Measurements from ENCODE around the gene NCKAP5.

NCKAP5 gene

GRCh38 chr2:133171393-133172004 lies 396.8 kb downstream of the NCKAP5 start:
- Histone ChIP-seq H4K8ac (ENCODE audit: low read length) (no peak overlapping the region), H2BK15ac (ENCODE audit: low read depth, poor library complexity, severe bottlenecking) (no peak overlapping the region), H2BK120ac (ENCODE audit: low read depth, low read length) (no peak overlapping the region), H3K4me1 (ENCODE audit: control insufficient read depth, insufficient read depth, low read depth, low read length) (no peaks in the 10 kb centered on the region), H3K27me3 (ENCODE audit: control insufficient read depth in 1 of 2, insufficient read depth in 1 of 2, low read length in 2 of 2) (no peaks in the 10 kb centered on the region), H2AFZ (ENCODE audit: low read depth, low read length) (no peak overlapping the region), H3K14ac (ENCODE audit: low read length in 2 of 2) (no peak overlapping the region), H3K18ac (ENCODE audit: low read depth in 1 of 2, low read length in 2 of 2) (no peak overlapping the region), H3K9ac (ENCODE audit: low read length) (no peak overlapping the region), H3K27ac (ENCODE audit: low read length, poor library complexity, severe bottlenecking) (no peak overlapping the region), H3K4me2 (ENCODE audit: low read length, poor library complexity, severe bottlenecking) (no peak overlapping the region), H3K36me3 (ENCODE audit: control insufficient read depth in 1 of 2, insufficient read depth in 2 of 2, low read depth in 1 of 2, low read length in 2 of 2) (no peaks in the 10 kb centered on the region), H2BK5ac (ENCODE audit: low read depth, low read length, poor library complexity, severe bottlenecking) (no peak overlapping the region), H3K79me1 (replicated peaks; ENCODE audit: low read length, poor library complexity, severe bottlenecking) (peaks cover 7% of the 10 kb centered on the region), H3K4me3 (ENCODE audit: insufficient read depth in 1 of 2, low read depth in 1 of 2, low read length in 2 of 2) (no peak overlapping the region), H2AK5ac (ENCODE audit: low read length, severe bottlenecking) (no peak overlapping the region), H3K9me3 (ENCODE audit: control insufficient read depth, low read length) (no peaks in the 10 kb centered on the region), H2BK12ac (ENCODE audit: low read length in 2 of 2) (no peak overlapping the region), H4K91ac (ENCODE audit: low read length) (no peak overlapping the region), H3K4ac (ENCODE audit: low read depth in 1 of 2, low read length in 2 of 2) (no peak overlapping the region), H3K23ac (ENCODE audit: low read length in 2 of 2) (no peak overlapping the region)
- WGBS: 28% methylated on average over 3 of the region's 3 CpGs
- DNase-seq: peak; percentile 65

- Histone ChIP-seq H3K9me3 (ENCODE audit: control insufficient read depth, low read length) (no peaks in the 10 kb centered on the region), H3K4ac (ENCODE audit: low read depth in 1 of 2, low read length in 2 of 2) (no peak overlapping the region), H2BK12ac (ENCODE audit: low read length in 2 of 2) (no peak overlapping the region), H3K9ac (ENCODE audit: low read length) (no peak overlapping the region), H4K91ac (ENCODE audit: low read length) (no peak overlapping the region), H3K36me3 (ENCODE audit: control insufficient read depth in 1 of 2, insufficient read depth in 2 of 2, low read depth in 1 of 2, low read length in 2 of 2) (no peaks in the 10 kb centered on the region), H2AK5ac (ENCODE audit: low read length, severe bottlenecking) (no peak overlapping the region), H2BK5ac (ENCODE audit: low read depth, low read length, poor library complexity, severe bottlenecking) (no peak overlapping the region), H3K79me1 (replicated peaks; ENCODE audit: low read length, poor library complexity, severe bottlenecking) (peaks cover 7% of the 10 kb centered on the region), H3K18ac (ENCODE audit: low read depth in 1 of 2, low read length in 2 of 2) (no peak overlapping the region), H4K8ac (ENCODE audit: low read length) (no peak overlapping the region), H3K4me1 (ENCODE audit: control insufficient read depth, insufficient read depth, low read depth, low read length) (no peaks in the 10 kb centered on the region), H3K4me2 (ENCODE audit: low read length, poor library complexity, severe bottlenecking) (no peak overlapping the region), H3K27me3 (ENCODE audit: control insufficient read depth in 1 of 2, insufficient read depth in 1 of 2, low read length in 2 of 2) (no peaks in the 10 kb centered on the region), H2BK15ac (ENCODE audit: low read depth, poor library complexity, severe bottlenecking) (no peak overlapping the region), H2AFZ (ENCODE audit: low read depth, low read length) (no peak overlapping the region), H3K23ac (ENCODE audit: low read length in 2 of 2) (no peak overlapping the region), H3K27ac (ENCODE audit: low read length, poor library complexity, severe bottlenecking) (no peak overlapping the region), H2BK120ac (ENCODE audit: low read depth, low read length) (no peak overlapping the region), H3K4me3 (ENCODE audit: insufficient read depth in 1 of 2, low read depth in 1 of 2, low read length in 2 of 2) (no peak overlapping the region), H3K14ac (ENCODE audit: low read length in 2 of 2) (no peak overlapping the region)
- DNase-seq: no peak
- WGBS: 78% methylated on average over 10 of the region's 10 CpGs
These were observed 398.9 kb downstream of the NCKAP5 start for GRCh38 chr2:133169274-133169912.

- Histone ChIP-seq H4K8ac (ENCODE audit: low read length) (no peak overlapping the region), H3K4ac (ENCODE audit: low read depth in 1 of 2, low read length in 2 of 2) (no peak overlapping the region), H2AK5ac (ENCODE audit: low read length, severe bottlenecking) (no peak overlapping the region), H3K27ac (ENCODE audit: low read length, poor library complexity, severe bottlenecking) (no peak overlapping the region), H3K79me1 (replicated peaks; ENCODE audit: low read length, poor library complexity, severe bottlenecking) (peaks cover 7% of the 10 kb centered on the region), H3K4me3 (ENCODE audit: insufficient read depth in 1 of 2, low read depth in 1 of 2, low read length in 2 of 2) (no peak overlapping the region), H3K4me1 (ENCODE audit: control insufficient read depth, insufficient read depth, low read depth, low read length) (no peaks in the 10 kb centered on the region), H3K36me3 (ENCODE audit: control insufficient read depth in 1 of 2, insufficient read depth in 2 of 2, low read depth in 1 of 2, low read length in 2 of 2) (no peaks in the 10 kb centered on the region), H2AFZ (ENCODE audit: low read depth, low read length) (no peak overlapping the region), H4K91ac (ENCODE audit: low read length) (no peak overlapping the region), H2BK12ac (ENCODE audit: low read length in 2 of 2) (no peak overlapping the region), H3K18ac (ENCODE audit: low read depth in 1 of 2, low read length in 2 of 2) (no peak overlapping the region), H3K9me3 (ENCODE audit: control insufficient read depth, low read length) (no peaks in the 10 kb centered on the region), H2BK5ac (ENCODE audit: low read depth, low read length, poor library complexity, severe bottlenecking) (no peak overlapping the region), H3K14ac (ENCODE audit: low read length in 2 of 2) (no peak overlapping the region), H3K4me2 (ENCODE audit: low read length, poor library complexity, severe bottlenecking) (no peak overlapping the region), H2BK15ac (ENCODE audit: low read depth, poor library complexity, severe bottlenecking) (no peak overlapping the region), H3K27me3 (ENCODE audit: control insufficient read depth in 1 of 2, insufficient read depth in 1 of 2, low read length in 2 of 2) (no peaks in the 10 kb centered on the region), H3K23ac (ENCODE audit: low read length in 2 of 2) (no peak overlapping the region), H3K9ac (ENCODE audit: low read length) (no peak overlapping the region), H2BK120ac (ENCODE audit: low read depth, low read length) (no peak overlapping the region)
- WGBS: 95% methylated on average over 3 of the region's 3 CpGs
- no peak for DNase-seq
These were observed 400.3 kb downstream of the NCKAP5 start for GRCh38 chr2:133167990-133168389.

GRCh38 chr2:133167223-133167622 lies 401.0 kb downstream of the NCKAP5 start:
- Histone ChIP-seq H3K36me3 (ENCODE audit: control insufficient read depth in 1 of 2, insufficient read depth in 2 of 2, low read depth in 1 of 2, low read length in 2 of 2) (no peaks in the 10 kb centered on the region), H3K4me2 (ENCODE audit: low read length, poor library complexity, severe bottlenecking) (no peak overlapping the region), H3K14ac (ENCODE audit: low read length in 2 of 2) (no peak overlapping the region), H3K4me1 (ENCODE audit: control insufficient read depth, insufficient read depth, low read depth, low read length) (no peaks in the 10 kb centered on the region), H3K4me3 (ENCODE audit: insufficient read depth in 1 of 2, low read depth in 1 of 2, low read length in 2 of 2) (no peak overlapping the region), H3K18ac (ENCODE audit: low read depth in 1 of 2, low read length in 2 of 2) (no peak overlapping the region), H3K27me3 (ENCODE audit: control insufficient read depth in 1 of 2, insufficient read depth in 1 of 2, low read length in 2 of 2) (no peaks in the 10 kb centered on the region), H3K4ac (ENCODE audit: low read depth in 1 of 2, low read length in 2 of 2) (no peak overlapping the region), H2BK120ac (ENCODE audit: low read depth, low read length) (no peak overlapping the region), H2AK5ac (ENCODE audit: low read length, severe bottlenecking) (no peak overlapping the region), H2BK5ac (ENCODE audit: low read depth, low read length, poor library complexity, severe bottlenecking) (no peak overlapping the region), H4K8ac (ENCODE audit: low read length) (no peak overlapping the region), H3K27ac (ENCODE audit: low read length, poor library complexity, severe bottlenecking) (no peak overlapping the region), H4K91ac (ENCODE audit: low read length) (no peak overlapping the region), H3K9ac (ENCODE audit: low read length) (no peak overlapping the region), H2BK15ac (ENCODE audit: low read depth, poor library complexity, severe bottlenecking) (no peak overlapping the region), H3K9me3 (ENCODE audit: control insufficient read depth, low read length) (no peaks in the 10 kb centered on the region), H2AFZ (ENCODE audit: low read depth, low read length) (no peak overlapping the region), H3K79me1 (replicated peaks; ENCODE audit: low read length, poor library complexity, severe bottlenecking) (peaks cover 7% of the 10 kb centered on the region), H2BK12ac (ENCODE audit: low read length in 2 of 2) (no peak overlapping the region), H3K23ac (ENCODE audit: low read length in 2 of 2) (no peak overlapping the region)
- DNase-seq: no peak
- 100% methylated on average over 1 of the region's 3 CpGs for WGBS
